Skeletal muscle tissue (tissue), 4 donors: ENCODE measurements around the gene MSI2. TPM values are rescaled to one million over a fixed set of nuclear protein-coding genes. Genes with fewer than 3 reads are reported as not detected.

Experiments
- H3K27ac ChIP-seq: one replicate; pipeline ENCODE4 v1.7.0; 2013; ENCODE audit warnings: mild to moderate bottlenecking, low read depth, low read length, inconsistent platforms
- H3K27me3 ChIP-seq, 3 donors: one replicate each; pipeline ENCODE4 v1.7.0; 2013; ENCODE audit warnings: low read length in 3 of 3; ENCODE audit not compliant: control insufficient read depth in 3 of 3, insufficient read depth in 3 of 3
- H3K36me3 ChIP-seq, 3 donors: one replicate each; pipeline ENCODE4 v1.7.0; 2013; ENCODE audit warnings: low read length in 3 of 3; ENCODE audit not compliant: control insufficient read depth in 3 of 3, insufficient read depth in 3 of 3
- H3K4me1 ChIP-seq, 3 donors: one replicate each; pipeline ENCODE4 v1.7.0; 2013; ENCODE audit warnings: low read length in 3 of 3, mild to moderate bottlenecking in 3 of 3; ENCODE audit not compliant: control insufficient read depth in 3 of 3, insufficient read depth in 3 of 3
- H3K4me3 ChIP-seq, 3 donors: one replicate each; pipeline ENCODE4 v1.7.0; 2013; ENCODE audit warnings: low read length in 3 of 3
- H3K9ac ChIP-seq, 3 donors: one replicate each; pipeline ENCODE4 v1.7.0; 2013; ENCODE audit warnings: low read length in 3 of 3, mild to moderate bottlenecking in 3 of 3, moderate library complexity in 2 of 3, low read depth in 1 of 3
- H3K9me3 ChIP-seq, 3 donors: one replicate each; pipeline ENCODE4 v1.7.0; 2013; ENCODE audit warnings: low read length in 3 of 3; ENCODE audit not compliant: control insufficient read depth in 3 of 3
- total RNA-seq: library from RNA; depleted of rRNA; stranded (reverse); fragments of >200 nt; gene quantifications from one replicate; pipeline ENCODE4 v1.2.3, GENCODE V29; 2014
- donor health status: Osteomylitis.

The MSI2 gene
- total RNA-seq, 1 donor from 2014 or later: 20.4 TPM

DNA sequence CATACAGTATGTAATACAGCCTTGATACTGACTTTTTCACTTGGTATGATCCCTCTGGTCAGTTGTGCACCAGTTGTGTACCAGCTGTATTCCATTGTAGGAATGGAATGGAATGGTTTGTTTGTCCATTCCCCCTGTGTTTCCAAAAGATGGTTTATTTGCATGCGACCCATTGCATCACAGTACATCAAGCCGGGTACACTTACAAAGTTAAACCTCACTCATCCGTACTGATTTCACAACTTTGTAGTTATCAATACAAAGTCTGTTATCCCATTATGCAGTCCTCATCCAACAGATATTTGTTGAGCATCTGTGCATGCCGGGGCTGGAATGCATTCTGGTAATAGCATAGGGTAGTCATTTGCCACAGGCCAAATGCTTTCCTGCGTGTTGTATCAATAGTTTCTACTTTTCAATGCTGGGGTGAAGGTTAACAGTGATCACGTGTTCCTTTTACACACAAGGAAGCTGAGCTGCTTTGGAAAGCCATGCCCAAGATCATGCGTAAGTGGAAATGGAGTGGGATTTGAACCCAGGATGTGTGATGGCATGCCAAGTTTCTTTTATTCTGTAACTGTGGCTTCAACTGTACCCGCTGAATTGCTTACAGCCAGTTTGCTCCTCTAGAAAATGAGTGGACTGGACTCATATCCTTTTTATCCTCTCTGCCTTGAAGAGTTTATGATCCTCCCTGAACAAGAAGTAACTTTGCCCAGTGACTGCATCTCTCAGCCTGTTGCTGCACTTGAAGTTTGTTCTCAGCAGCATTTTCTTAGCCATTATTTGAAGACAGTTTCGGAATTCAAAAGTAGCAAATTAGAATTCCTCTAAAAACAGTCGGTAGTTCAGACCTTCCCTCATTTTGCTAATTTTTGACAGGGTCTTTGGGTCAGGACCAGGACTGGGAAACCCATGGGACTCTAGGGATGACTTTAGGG is 260.2 kb downstream of the MSI2 start:
- no peaks in the 10 kb centered on the region for H3K36me3 ChIP-seq
- H3K27me3 ChIP-seq: no peaks in the 10 kb centered on the region
- no peak overlapping the region for H3K9ac ChIP-seq
- H3K9me3 ChIP-seq: no peaks in the 10 kb centered on the region
- H3K4me3 ChIP-seq: no peak overlapping the region
- no peak overlapping the region for H3K27ac ChIP-seq
- peaks cover 20 to 35% (median 29%) of the 10 kb centered on the region in 3 donors for H3K4me1 ChIP-seq

DNA sequence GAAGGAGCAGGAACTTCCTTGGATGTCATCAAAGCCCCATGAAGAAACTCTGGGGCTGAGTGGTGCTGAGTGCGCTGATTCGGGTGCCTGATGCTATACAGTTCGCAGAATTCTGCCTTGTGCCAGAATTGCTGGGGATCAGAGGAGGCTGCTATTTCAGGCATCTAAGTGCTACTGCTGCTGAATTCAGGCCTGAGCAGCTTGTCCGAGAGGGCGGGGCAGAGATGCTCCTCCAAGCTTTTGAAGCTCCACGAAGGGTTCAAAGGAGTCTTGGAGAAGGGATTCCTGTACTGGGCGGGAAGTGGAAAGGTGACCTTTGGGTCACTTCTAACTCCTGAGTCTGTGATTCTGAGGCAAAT is 260.9 kb downstream of the MSI2 start:
- no peaks in the 10 kb centered on the region for H3K27me3 ChIP-seq
- H3K9me3 ChIP-seq: no peaks in the 10 kb centered on the region
- H3K9ac ChIP-seq: no peak overlapping the region
- H3K4me3 ChIP-seq: no peak overlapping the region
- no peak overlapping the region for H3K27ac ChIP-seq
- H3K4me1 ChIP-seq: peaks cover 25 to 42% (median 36%) of the 10 kb centered on the region in 3 donors
- no peaks in the 10 kb centered on the region for H3K36me3 ChIP-seq

DNA sequence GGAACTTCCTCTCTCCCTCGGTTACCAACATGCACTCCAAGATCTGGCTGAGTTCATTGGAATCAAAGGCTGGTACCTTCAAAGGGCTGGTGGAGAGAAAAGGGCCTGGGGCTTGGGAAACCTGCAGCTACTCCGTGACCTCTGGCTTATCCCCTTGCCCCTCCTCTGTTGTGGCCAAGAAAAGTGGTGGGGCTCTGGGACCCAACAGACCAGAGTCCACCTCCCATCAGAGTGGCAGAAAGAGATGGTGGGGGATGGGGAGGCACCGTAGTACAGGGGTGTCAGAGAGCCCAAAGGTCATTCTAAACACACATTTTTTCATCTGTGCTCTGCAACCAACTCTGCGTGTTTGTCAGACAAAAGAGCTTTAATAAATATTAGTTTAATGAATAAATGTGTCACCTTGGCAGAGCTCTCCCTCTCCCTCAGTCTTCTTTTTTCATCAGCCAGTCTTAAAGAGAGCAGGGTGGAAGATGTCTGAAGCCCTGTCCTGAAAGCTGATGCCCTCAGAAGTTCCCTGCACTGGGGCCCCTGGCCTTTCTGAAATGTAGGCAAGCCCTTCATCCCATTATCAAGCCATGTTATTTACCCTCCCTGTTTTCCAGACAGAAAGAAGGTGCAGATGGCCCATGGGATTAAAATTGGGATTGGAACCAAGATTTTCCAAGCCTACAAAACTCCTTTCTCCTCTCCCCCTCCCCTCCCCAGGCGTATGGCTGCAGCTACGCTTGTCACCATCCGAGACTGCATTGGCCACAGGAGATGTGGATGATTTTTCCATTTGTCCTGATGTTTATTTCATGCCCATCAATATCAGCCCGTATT is 261.5 kb downstream of the MSI2 start:
- Histone ChIP-seq H3K27ac (peak overlapping the region; percentile 18), H3K4me1 (peaks cover 30 to 48% (median 42%) of the 10 kb centered on the region in 3 donors), H3K36me3 (no peaks in the 10 kb centered on the region), H3K9me3 (no peaks in the 10 kb centered on the region), H3K4me3 (no peak overlapping the region), H3K9ac (no peak overlapping the region), H3K27me3 (no peaks in the 10 kb centered on the region)

GRCh38 chr17:57518587-57519581 is 262.6 kb downstream of the MSI2 start:
- Histone ChIP-seq H3K9me3 (no peaks in the 10 kb centered on the region), H3K36me3 (no peaks in the 10 kb centered on the region), H3K27me3 (no peaks in the 10 kb centered on the region), H3K4me1 (peaks cover 30 to 57% (median 47%) of the 10 kb centered on the region in 3 donors), H3K27ac (peak overlapping the region; percentile 18), H3K9ac (peak overlapping the region in 2 of 3 donors; percentile 6 to 45), H3K4me3 (no peak overlapping the region)

GRCh38 chr17:57519800-57520199 is 263.5 kb downstream of the MSI2 start:
- Histone ChIP-seq H3K9ac (no peak overlapping the region), H3K36me3 (no peaks in the 10 kb centered on the region), H3K9me3 (no peaks in the 10 kb centered on the region), H3K4me1 (peaks cover 30 to 65% (median 52%) of the 10 kb centered on the region in 3 donors), H3K4me3 (no peak overlapping the region), H3K27me3 (no peaks in the 10 kb centered on the region), H3K27ac (no peak overlapping the region)

DNA sequence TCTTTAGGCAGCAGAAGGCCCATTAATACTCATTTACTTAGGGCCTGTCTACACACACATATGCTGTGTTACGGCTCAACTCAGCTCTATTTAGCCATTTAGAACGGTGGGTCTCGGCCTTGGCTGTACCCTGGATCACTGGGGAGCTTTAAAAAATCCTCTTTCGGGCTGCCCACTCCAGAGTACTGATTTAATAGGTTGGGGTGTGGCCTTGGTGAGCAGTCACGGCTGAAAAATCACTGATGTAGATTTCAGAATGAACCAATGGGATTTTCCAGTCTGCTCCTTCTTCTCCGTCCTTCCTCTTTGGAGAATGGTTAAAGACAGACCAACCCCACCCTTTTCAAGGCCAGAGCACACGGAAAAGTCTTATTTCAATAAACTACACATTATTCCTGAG is 265.3 kb downstream of the MSI2 start:
- Histone ChIP-seq H3K4me1 (peaks cover 30 to 64% (median 52%) of the 10 kb centered on the region in 3 donors), H3K27ac (peak overlapping the region; percentile 13), H3K9me3 (no peaks in the 10 kb centered on the region), H3K27me3 (no peaks in the 10 kb centered on the region), H3K4me3 (no peak overlapping the region), H3K36me3 (no peaks in the 10 kb centered on the region), H3K9ac (no peak overlapping the region)

DNA sequence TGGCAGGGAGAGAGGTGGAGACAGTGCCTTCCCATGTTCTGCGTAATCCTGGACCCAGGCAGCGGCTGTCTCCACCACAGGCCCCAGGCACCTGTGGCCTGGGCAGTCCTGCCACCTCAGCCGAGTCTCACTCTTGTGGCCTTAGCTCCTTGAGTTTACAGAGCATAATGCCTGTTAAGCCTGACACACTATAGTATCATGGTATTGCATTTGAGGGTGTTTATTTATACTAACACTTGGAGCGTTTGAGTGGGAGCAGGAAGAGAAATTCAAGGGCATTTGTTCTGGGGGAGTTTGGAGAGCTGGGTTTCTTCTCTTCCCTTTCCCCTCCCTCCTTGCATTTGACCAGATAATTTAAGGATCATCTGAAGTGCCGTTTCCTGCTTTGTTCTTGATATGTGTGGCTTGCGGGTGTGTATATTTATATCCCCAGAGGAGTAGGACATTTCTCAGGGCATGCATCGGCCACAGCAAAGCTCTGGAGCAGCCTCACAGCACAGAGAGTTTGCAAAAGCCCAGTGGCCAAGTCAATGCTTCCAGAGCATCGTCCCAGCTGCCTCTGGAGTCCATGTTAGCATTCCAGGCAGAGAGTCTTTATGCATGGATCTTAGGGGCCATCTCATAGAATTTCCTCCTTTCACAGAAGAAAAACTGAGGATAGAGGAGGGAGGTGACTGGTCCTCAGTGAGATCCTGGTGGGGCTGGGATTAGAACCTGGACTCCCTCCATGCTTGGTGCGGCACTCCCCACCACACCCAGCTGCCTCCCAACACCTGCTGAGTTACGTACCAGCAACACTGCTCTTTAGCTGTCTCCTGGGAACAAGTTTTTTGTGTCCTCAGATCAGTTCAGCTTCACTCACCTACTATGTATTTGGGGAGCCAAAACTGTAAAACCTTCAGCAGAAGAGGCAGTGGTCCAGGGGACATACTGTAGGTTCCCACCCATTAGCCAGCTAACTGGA is 266.0 kb downstream of the MSI2 start:
- peaks cover 30 to 62% (median 49%) of the 10 kb centered on the region in 3 donors for H3K4me1 ChIP-seq
- H3K9ac ChIP-seq: no peak overlapping the region

DNA sequence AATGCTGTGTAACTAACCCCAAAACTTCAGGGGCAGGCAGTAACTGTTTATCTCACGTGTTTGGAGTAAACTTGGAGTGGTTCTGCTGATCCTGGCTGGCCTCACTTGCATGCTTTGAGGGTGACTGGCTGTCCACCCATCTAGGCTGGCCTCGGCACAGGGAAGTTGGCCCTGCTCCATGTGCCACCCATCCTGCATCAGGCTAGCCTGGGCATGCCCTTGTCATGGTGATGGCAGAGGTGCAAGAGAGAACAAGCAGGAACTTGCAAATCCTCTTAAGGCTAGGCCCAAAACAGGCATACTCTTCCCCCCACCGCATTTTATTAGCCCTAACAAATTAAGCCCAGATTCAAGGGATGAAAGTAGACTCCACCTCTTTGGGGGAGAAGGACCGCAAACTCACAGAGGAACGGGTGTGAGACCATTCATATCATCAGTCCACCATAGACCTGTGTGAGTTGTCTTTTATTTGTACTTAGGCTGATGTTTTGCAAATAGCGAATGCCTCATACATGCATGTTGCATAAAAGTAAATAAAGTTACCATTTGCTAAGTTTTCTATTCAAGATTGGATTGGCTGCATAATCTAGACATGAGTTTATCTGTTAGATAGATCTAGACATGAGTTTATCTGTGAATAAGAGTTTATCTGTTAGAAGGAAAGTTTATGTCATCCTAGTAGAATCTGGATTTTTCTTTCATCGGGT is 267.8 kb downstream of the MSI2 start:
- Histone ChIP-seq H3K4me1 (peaks cover 13 to 44% (median 31%) of the 10 kb centered on the region in 3 donors), H3K36me3 (no peaks in the 10 kb centered on the region), H3K9me3 (no peaks in the 10 kb centered on the region), H3K4me3 (peak overlapping the region in 2 of 3 donors; percentile 12 to 13), H3K27me3 (no peaks in the 10 kb centered on the region), H3K9ac (no peak overlapping the region), H3K27ac (no peak overlapping the region)

More for the DNA sequence above, 266.0 kb downstream of the MSI2 start:
- Histone ChIP-seq H3K36me3 (no peaks in the 10 kb centered on the region), H3K27me3 (no peaks in the 10 kb centered on the region), H3K9me3 (no peaks in the 10 kb centered on the region), H3K4me3 (no peak overlapping the region), H3K27ac (peak overlapping the region; percentile 13)
